PC-9 (cell line): ENCODE results near the gene FFAR3.
"Not testable (repeated sequence)": the region's sequence is repeated elsewhere in the genome, so short reads cannot be mapped to it uniquely, and the experiment has no call there.

Source experiments
- EZH2 ChIP-seq: fragments of 200-600 bp; sonication (generic); IDR thresholded peaks from 2 replicates; pipeline ENCODE4 v1.8.0; 2017; ENCODE audit warnings: antibody characterized with exemption, low read depth
- TF ChIP-seq, protein P1 (sequence below): fragments of 200-600 bp; sonication (generic); conservative IDR thresholded peaks from 2 replicates; pipeline ENCODE4 v1.6.1; 2017; ENCODE audit warnings: mixed run types, antibody characterized with exemption, mild to moderate bottlenecking, moderate library complexity

DNA sequence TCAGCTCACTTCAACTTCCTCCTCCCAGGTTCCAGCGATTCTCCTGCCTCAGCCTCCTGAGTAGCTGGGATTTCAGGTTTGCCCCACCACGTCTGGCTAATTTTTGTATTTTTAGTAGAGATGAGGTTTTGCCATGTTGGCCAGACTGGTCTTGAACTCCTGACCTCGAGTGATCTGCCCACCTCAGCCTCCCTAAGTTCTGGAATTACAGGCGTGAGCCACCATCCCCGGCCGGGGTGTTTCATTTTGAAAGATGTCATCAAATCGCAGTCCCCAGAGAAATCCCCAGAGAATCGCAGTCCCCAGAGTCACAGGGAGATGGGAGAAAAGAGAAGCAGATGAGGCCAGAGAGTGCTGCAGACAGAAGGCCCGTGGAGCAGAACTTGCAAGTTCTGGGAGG, 43.2 kb downstream of the FFAR3 start:
- TF ChIP-seq, protein P1, sequence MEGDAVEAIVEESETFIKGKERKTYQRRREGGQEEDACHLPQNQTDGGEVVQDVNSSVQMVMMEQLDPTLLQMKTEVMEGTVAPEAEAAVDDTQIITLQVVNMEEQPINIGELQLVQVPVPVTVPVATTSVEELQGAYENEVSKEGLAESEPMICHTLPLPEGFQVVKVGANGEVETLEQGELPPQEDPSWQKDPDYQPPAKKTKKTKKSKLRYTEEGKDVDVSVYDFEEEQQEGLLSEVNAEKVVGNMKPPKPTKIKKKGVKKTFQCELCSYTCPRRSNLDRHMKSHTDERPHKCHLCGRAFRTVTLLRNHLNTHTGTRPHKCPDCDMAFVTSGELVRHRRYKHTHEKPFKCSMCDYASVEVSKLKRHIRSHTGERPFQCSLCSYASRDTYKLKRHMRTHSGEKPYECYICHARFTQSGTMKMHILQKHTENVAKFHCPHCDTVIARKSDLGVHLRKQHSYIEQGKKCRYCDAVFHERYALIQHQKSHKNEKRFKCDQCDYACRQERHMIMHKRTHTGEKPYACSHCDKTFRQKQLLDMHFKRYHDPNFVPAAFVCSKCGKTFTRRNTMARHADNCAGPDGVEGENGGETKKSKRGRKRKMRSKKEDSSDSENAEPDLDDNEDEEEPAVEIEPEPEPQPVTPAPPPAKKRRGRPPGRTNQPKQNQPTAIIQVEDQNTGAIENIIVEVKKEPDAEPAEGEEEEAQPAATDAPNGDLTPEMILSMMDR, result not testable (repeated sequence)
- not testable (repeated sequence) for TF ChIP-seq EZH2
